Esophagus muscularis mucosa (tissue), 4 donors: Measurements from ENCODE around the gene ARHGAP15. TPM values are rescaled to one million over a fixed set of nuclear protein-coding genes. Genes with fewer than 3 reads are reported as not detected.

Experiments
- DNase-seq: peaks from one replicate; pipeline ENCODE4 v3.0.0-alpha.2; 2017; ENCODE audit errors: extremely low spot score
- H3K27ac ChIP-seq, 4 donors: fragments of 200-600 bp; sonication (generic); replicated peaks in 1 of 4; 1 replicate in 3 of 4; 2 replicates in 1 of 4; pipeline ENCODE4 v1.5.1; 2016 to 2019; ENCODE audit warnings: mild to moderate bottlenecking in 1 of 4
- H3K27me3 ChIP-seq, 4 donors: fragments of 200-600 bp; sonication (generic); one replicate each; pipeline versions ENCODE4 v1.5.1 to v1.6.0; 2016 to 2019
- H3K36me3 ChIP-seq, 4 donors: fragments of 200-600 bp; sonication (generic); one replicate each; pipeline ENCODE4 v1.5.1; 2016 to 2019
- H3K4me1 ChIP-seq, 4 donors: fragments of 200-600 bp; sonication (generic); one replicate each; pipeline ENCODE4 v1.5.1; 2016 to 2019
- H3K4me3 ChIP-seq, 4 donors: fragments of 200-600 bp; sonication (generic); 1 replicate in 2 of 4; 2 replicates in 2 of 4; pipeline ENCODE4 v1.5.1; 2016 to 2019; ENCODE audit warnings: mild to moderate bottlenecking in 4 of 4, moderate library complexity in 1 of 4
- H3K9me3 ChIP-seq, 4 donors: fragments of 200-600 bp; sonication (generic); 1 replicate in 3 of 4; 2 replicates in 1 of 4; pipeline ENCODE4 v1.5.1; 2016 to 2019
- CTCF ChIP-seq, 3 experiments: fragments of 200-600 bp in 2 of 3; fragments of 450-650 bp in 1 of 3; sonication (generic) in 2 of 3; IDR thresholded peaks; one replicate each; pipeline ENCODE4 v1.5.1; 2017 to 2019; ENCODE audit warnings: antibody characterized with exemption in 3 of 3, mild to moderate bottlenecking in 2 of 3, moderate library complexity in 1 of 3
- EP300 ChIP-seq: sonication (generic); formaldehyde crosslinking; IDR thresholded peaks from one replicate; pipeline ENCODE4 v1.6.1; 2017; ENCODE audit warnings: antibody characterized with exemption
- POLR2A ChIP-seq: fragments of 450-650 bp; IDR thresholded peaks from one replicate; pipeline ENCODE4 v1.6.1; 2017; ENCODE audit warnings: antibody characterized with exemption, moderate library complexity, mild to moderate bottlenecking, low read depth
- POLR2AphosphoS5 ChIP-seq, 2 donors: sonication (generic); formaldehyde crosslinking; IDR thresholded peaks; one replicate each; pipeline ENCODE4 v1.6.1; 2017; ENCODE audit warnings: antibody characterized with exemption in 2 of 2
- WGBS: methylation state at CpG from one replicate; pipeline ENCODE4 v1.1.5; 2018; 5-methylcytosine and 5-hydroxymethylcytosine counted together
- intact Hi-C: fragments of 100-400 bp; cut with DNase I; formaldehyde crosslinking; loops from one replicate; pipeline ENCODE4 v1.15.1; 2023
- total RNA-seq, 4 donors: library from RNA; depleted of rRNA; stranded (reverse); fragments of >200 nt; gene quantifications; one replicate each; pipeline versions ENCODE4 v1.1.0 to v1.2.1, GENCODE V29; 2016

The ARHGAP15 gene
- total RNA-seq, 4 donors from 2014 or later, result 5.4 to 13.3 (median 7.1) TPM

GRCh38 chr2:143336719-143337210, 207.5 kb downstream of the ARHGAP15 start:
- H3K4me3 ChIP-seq, result no peak overlapping the region
- H3K27me3 ChIP-seq, result no peaks in the 10 kb centered on the region
- H3K36me3 ChIP-seq, result no peaks in the 10 kb centered on the region
- WGBS, result 100% methylated on average over 1 of the region's 1 CpG
- no peaks in the 10 kb centered on the region for H3K4me1 ChIP-seq
- H3K9me3 ChIP-seq, result no peaks in the 10 kb centered on the region
- no peak overlapping the region for H3K27ac ChIP-seq
- intact Hi-C loops, result no loop called here
- TF ChIP-seq EP300 (no peak), CTCF (IDR thresholded peaks at IDR 0.05) (no peak), POLR2AphosphoS5 (IDR thresholded peaks at IDR 0.05) (no peak), POLR2A (no peak)
- no peak for DNase-seq

DNA sequence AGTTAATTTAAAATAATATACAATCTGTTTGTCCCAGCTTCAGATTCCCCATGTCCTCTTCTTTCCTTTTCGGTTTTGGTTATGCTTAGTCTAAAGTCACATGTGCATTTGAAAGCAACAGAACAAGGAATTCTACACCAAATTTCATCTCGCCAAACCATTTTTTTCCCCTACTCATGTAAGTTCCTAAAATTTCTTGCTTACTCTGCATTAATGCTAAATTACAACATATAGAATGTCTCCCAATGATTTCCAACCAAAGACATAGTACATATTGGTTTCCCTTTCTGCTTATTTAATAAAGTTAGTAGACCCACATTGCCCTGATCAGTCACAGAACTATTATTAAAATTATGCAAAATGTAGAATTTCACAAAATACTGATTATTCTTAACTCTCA, 212.3 kb downstream of the ARHGAP15 start:
- Histone ChIP-seq H3K4me1 (no peaks in the 10 kb centered on the region), H3K27me3 (no peaks in the 10 kb centered on the region), H3K9me3 (no peaks in the 10 kb centered on the region), H3K27ac (no peak overlapping the region), H3K36me3 (no peaks in the 10 kb centered on the region), H3K4me3 (no peak overlapping the region)
- DNase-seq, result no peak
- TF ChIP-seq POLR2AphosphoS5 (IDR thresholded peaks at IDR 0.05) (no peak), POLR2A (no peak), CTCF (IDR thresholded peaks at IDR 0.05) (no peak), EP300 (no peak)
- intact Hi-C loops, result no loop called here
- 95% methylated on average over 2 of the region's 2 CpGs for WGBS

GRCh38 chr2:143344780-143345179, 215.6 kb downstream of the ARHGAP15 start:
- no peak for TF ChIP-seq POLR2A
- no peak for TF ChIP-seq POLR2AphosphoS5 (IDR thresholded peaks at IDR 0.05)
- TF ChIP-seq CTCF (IDR thresholded peaks at IDR 0.05), result no peak
- no peak for TF ChIP-seq EP300
- H3K27me3 ChIP-seq, result no peaks in the 10 kb centered on the region
- no peaks in the 10 kb centered on the region for H3K36me3 ChIP-seq
- intact Hi-C loops, result no loop called here
- 93% methylated on average over 2 of the region's 2 CpGs for WGBS
- H3K27ac ChIP-seq, result no peak overlapping the region
- H3K4me1 ChIP-seq, result no peaks in the 10 kb centered on the region
- DNase-seq, result no peak
- no peak overlapping the region for H3K4me3 ChIP-seq
- H3K9me3 ChIP-seq, result no peaks in the 10 kb centered on the region

DNA sequence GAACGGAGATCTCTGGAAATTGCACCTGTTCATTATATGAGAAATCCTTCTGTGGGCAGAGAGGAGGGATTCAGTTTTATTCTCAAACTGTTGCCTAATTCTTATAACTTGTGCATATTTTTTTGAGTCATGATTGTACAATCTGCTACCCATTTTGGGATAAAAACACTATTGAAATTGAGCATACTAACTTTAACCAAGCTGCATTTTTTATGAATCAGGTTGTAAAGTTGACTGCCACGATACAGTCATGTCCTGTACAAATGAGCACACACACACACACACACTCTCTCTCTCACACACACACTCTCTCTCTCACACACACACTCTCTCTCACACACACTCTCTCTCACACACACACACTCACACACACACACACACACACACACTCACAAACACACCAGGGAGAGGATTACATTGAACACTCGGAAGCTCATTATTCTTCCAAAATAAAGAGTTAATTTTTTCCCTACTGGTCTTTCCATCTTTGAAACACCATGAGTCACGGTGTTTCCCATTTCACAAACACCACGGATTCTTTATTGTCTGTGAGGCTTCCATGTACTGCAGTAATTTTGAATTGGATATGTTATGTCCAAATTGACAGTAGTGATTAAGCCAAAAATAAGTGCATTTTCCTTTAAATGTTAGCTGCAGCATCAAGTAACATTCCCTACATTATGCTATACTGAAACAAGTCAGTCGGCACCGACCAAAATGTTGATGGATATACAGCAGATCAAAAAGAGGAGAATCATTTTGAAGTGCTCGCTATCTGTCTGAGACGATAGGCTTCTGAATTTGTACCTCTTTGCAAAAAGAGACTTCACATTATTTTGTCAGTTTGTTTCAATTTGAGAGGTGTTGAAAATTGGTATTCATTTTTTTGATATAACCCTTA, 216.9 kb downstream of the ARHGAP15 start:
- Histone ChIP-seq H3K27me3 (no peaks in the 10 kb centered on the region), H3K4me3 (no peak overlapping the region), H3K36me3 (no peaks in the 10 kb centered on the region), H3K4me1 (no peaks in the 10 kb centered on the region), H3K27ac (no peak overlapping the region), H3K9me3 (no peaks in the 10 kb centered on the region)
- intact Hi-C loops, result no loop called here
- no peak for DNase-seq
- no peak for TF ChIP-seq POLR2A
- WGBS, result 70% methylated on average over 9 of the region's 9 CpGs

GRCh38 chr2:143347271-143347695, 218.1 kb downstream of the ARHGAP15 start:
- no peaks in the 10 kb centered on the region for H3K4me1 ChIP-seq
- H3K4me3 ChIP-seq, result no peak overlapping the region
- no peaks in the 10 kb centered on the region for H3K27me3 ChIP-seq
- DNase-seq, result no peak
- intact Hi-C loops, result no loop called here
- no peak overlapping the region for H3K27ac ChIP-seq
- no peaks in the 10 kb centered on the region for H3K9me3 ChIP-seq
- no peaks in the 10 kb centered on the region for H3K36me3 ChIP-seq
- no peak for TF ChIP-seq POLR2AphosphoS5 (IDR thresholded peaks at IDR 0.05)
- no peak for TF ChIP-seq POLR2A
- TF ChIP-seq EP300, result no peak
- TF ChIP-seq CTCF (IDR thresholded peaks at IDR 0.05), result no peak
- 81% methylated on average over 10 of the region's 10 CpGs for WGBS
